ENCODE data around the gene TCF4.
A peak's percentile ranks its signal among the peaks of the same experiment; 100 is the strongest.

The TCF4 gene

GRCh38 chr18:55420665-55421307, 167.2 kb downstream of the TCF4 start:
- intact Hi-C loops (cut with DNase I) = loop anchor here (5.0 kb wide), 1 partner anchor 167 kb away; the partner anchor contains the start of gene TCF4
- DNase-seq = no peak

GRCh38 chr18:55419947-55420664, 167.9 kb downstream of the TCF4 start:
- no peak for DNase-seq
- intact Hi-C loops (cut with DNase I) = loop anchor here (5.0 kb wide), 2 partner anchors 167 to 1157 kb away; partner anchors contain the start of gene TCF4

GRCh38 chr18:55419132-55419946, 168.7 kb downstream of the TCF4 start:
- intact Hi-C loops (cut with DNase I) = loop anchor here (5.0 kb wide), 1 partner anchor 1158 kb away; no protein-coding TSS in a partner anchor
- DNase-seq = no peak

- intact Hi-C loops (cut with DNase I) = loop anchor here (5.0 kb wide), 1 partner anchor 1159 kb away; no protein-coding TSS in a partner anchor
- no peak for DNase-seq
Observed at GRCh38 chr18:55418439-55418838, 169.6 kb downstream of the TCF4 start.

GRCh38 chr18:55416791-55417190, 171.2 kb downstream of the TCF4 start:
- intact Hi-C loops (cut with DNase I) = loop anchor here (5.0 kb wide), 1 partner anchor 1161 kb away; no protein-coding TSS in a partner anchor
- DNase-seq = peak in 1 of 10 donors; percentile 73

- intact Hi-C loops (cut with DNase I) = loop anchor here (2.0 to 5.0 kb wide), 2 partner anchors 365 to 1162 kb away; no protein-coding TSS in a partner anchor
- DNase-seq = peak; percentile 74 to 98 (median 90)
Observed at GRCh38 chr18:55415258-55415871, 172.6 kb downstream of the TCF4 start.

GRCh38 chr18:55414475-55414874, 173.5 kb downstream of the TCF4 start:
- intact Hi-C loops (cut with DNase I) = loop anchor here (2.0 to 5.0 kb wide), 2 partner anchors 72 to 366 kb away; no protein-coding TSS in a partner anchor
- no peak for DNase-seq

GRCh38 chr18:55413474-55413873, 174.5 kb downstream of the TCF4 start:
- intact Hi-C loops (cut with DNase I) = loop anchor here (5.0 kb wide), 1 partner anchor 71 kb away; no protein-coding TSS in a partner anchor
- DNase-seq = no peak

GRCh38 chr18:55407774-55408535, 180.0 kb downstream of the TCF4 start:
- intact Hi-C loops (cut with DNase I) = no loop called here
- DNase-seq = no peak

- intact Hi-C loops (cut with DNase I) = no loop called here
- no peak for DNase-seq
Observed at GRCh38 chr18:55407191-55407590, 180.8 kb downstream of the TCF4 start.

GRCh38 chr18:55406451-55406991, 181.5 kb downstream of the TCF4 start:
- DNase-seq = peak in 8 of 10 donors; percentile 34 to 88 (median 68)

GRCh38 chr18:55405893-55406406, 182.0 kb downstream of the TCF4 start:
- intact Hi-C loops (cut with DNase I) = no loop called here
- DNase-seq = peak; percentile 75 to 96 (median 82)

More at GRCh38 chr18:55406451-55406991, 181.5 kb downstream of the TCF4 start:
- intact Hi-C loops (cut with DNase I) = no loop called here

- DNase-seq = no peak
- intact Hi-C loops (cut with DNase I) = no loop called here
Observed at GRCh38 chr18:55405475-55405874, 182.5 kb downstream of the TCF4 start.

GRCh38 chr18:55404832-55405465, 183.0 kb downstream of the TCF4 start:
- no peak for DNase-seq
- intact Hi-C loops (cut with DNase I) = loop anchor here (5.0 kb wide), 2 partner anchors 168 to 182 kb away; partner anchors contain the start of gene TCF4

- intact Hi-C loops (cut with DNase I) = loop anchor here (5.0 kb wide), 2 partner anchors 167 to 183 kb away; partner anchors contain the start of gene TCF4
- DNase-seq = no peak
Observed at GRCh38 chr18:55404136-55404830, 183.7 kb downstream of the TCF4 start.

GRCh38 chr18:55403421-55403949, 184.5 kb downstream of the TCF4 start:
- no peak for DNase-seq
- intact Hi-C loops (cut with DNase I) = loop anchor here (5.0 kb wide), 2 partner anchors 166 to 184 kb away; partner anchors contain the start of gene TCF4
